ENCODE data around the gene SLC25A29. TPM values are rescaled to one million over a fixed set of nuclear protein-coding genes. Genes with fewer than 3 reads are reported as not detected.
A peak's percentile ranks its signal among the peaks of the same experiment; 100 is the strongest.

Gene SLC25A29
- total and polyA plus RNA-seq, 2 of the 8 experiments (the other 6 are each of a cell fraction or from before 2014, with no cell fraction given), result 135 to 177 TPM

DNA sequence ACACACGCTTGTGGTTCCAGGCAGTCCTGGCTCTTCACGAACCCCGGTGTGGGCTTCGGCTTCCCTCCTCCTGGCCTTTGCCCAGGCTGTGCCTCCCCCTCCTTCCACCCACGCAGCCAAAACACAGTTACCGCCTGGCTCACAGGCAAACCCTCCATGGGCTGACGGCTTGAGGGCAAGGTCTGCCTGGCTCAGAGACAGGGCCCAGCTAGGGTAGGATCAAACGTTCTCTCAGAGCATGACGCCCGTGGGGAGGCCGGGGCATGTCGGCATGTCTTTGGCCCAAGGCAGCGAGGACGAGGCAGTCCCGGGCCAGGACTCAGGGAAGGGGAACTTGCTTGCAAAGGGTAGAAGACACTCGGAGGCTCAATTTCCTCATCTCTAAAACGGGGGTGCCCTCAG, 19.0 kb upstream of the SLC25A29 start:
- H3K4ac ChIP-seq (replicated peaks; ENCODE audit: insufficient read length, low read depth, low read length), result no peak overlapping the region
- no peaks in the 10 kb centered on the region for H3K27me3 ChIP-seq (replicated peaks in 1 of 4; ENCODE audit: control insufficient read depth in 3 of 4, extremely low read depth in 1 of 4, insufficient read depth in 3 of 4, low read length in 3 of 4)
- ChIA-PET CTCF (ENCODE audit: partially characterized antibody) (no interaction called here), POLR2A (ENCODE audit: partially characterized antibody) (interaction anchor here (1.9 kb wide), 1 partner anchor 10 kb away, joined by 6 read pairs; no protein-coding TSS in a partner anchor)
- no peak overlapping the region for H2BK15ac ChIP-seq (ENCODE audit: low read length)
- H3K9me3 ChIP-seq (ENCODE audit: insufficient read depth in 2 of 2, low read depth in 1 of 2, low read length in 1 of 2), result no peaks in the 10 kb centered on the region
- H3K23me2 ChIP-seq (ENCODE audit: low read depth, low read length), result no peaks in the 10 kb centered on the region; the same call in 1 of the 2 replicates
- no peak overlapping the region for H2BK20ac ChIP-seq (ENCODE audit: low read length)
- no peak overlapping the region for H3K18ac ChIP-seq (ENCODE audit: extremely low read depth, low read length)
- TF ChIP-seq JUN (IDR thresholded peaks at IDR 0.05; ENCODE audit: low read depth, low read length), result no peak
- TF ChIP-seq KDM4A (IDR thresholded peaks at IDR 0.05; ENCODE audit: low read depth, low read length, severe bottlenecking), result no peak
- no peak for TF ChIP-seq GTF2F1 (IDR thresholded peaks at IDR 0.05; ENCODE audit: borderline replicate concordance, low read depth, low read length)
- TF ChIP-seq SIRT6 (IDR thresholded peaks at IDR 0.05; ENCODE audit: low read length), result no peak
- no peak for TF ChIP-seq EP300 (IDR thresholded peaks at IDR 0.05; ENCODE audit: borderline replicate concordance in 1 of 2, low read depth in 2 of 2, low read length in 2 of 2)
- TF ChIP-seq RNF2 (IDR thresholded peaks at IDR 0.05; ENCODE audit: borderline replicate concordance, low read depth, low read length, missing control alignments, poor library complexity, severe bottlenecking), result no peak
- TF ChIP-seq FOSL1 (IDR thresholded peaks at IDR 0.05; ENCODE audit: insufficient read depth, low read depth, low read length), result no peak
- TF ChIP-seq KDM1A (IDR thresholded peaks at IDR 0.05; ENCODE audit: borderline replicate concordance, low read length), result no peak
- no peak for TF ChIP-seq PHF8 (conservative IDR thresholded peaks at IDR 0.05; ENCODE audit: low read depth, low read length)
- TF ChIP-seq ATF3 (IDR thresholded peaks at IDR 0.05; ENCODE audit: insufficient read depth, low read depth, low read length), result no peak
- H4K5ac ChIP-seq (ENCODE audit: insufficient read length, low read depth, low read length), result no peak overlapping the region
- no peak for DNase-seq (ENCODE audit: low read depth in 1 of 2, low spot score in 2 of 2)
- no peak overlapping the region for H2AFZ ChIP-seq (ENCODE audit: low read length)
- no peak overlapping the region for H2AK5ac ChIP-seq (ENCODE audit: low read depth, low read length)
- no peak overlapping the region for H3K27ac ChIP-seq (ENCODE audit: low read depth, low read length)
- H3K79me2 ChIP-seq (ENCODE audit: control insufficient read depth in 1 of 2, insufficient read depth in 2 of 2, low read length in 2 of 2), result no peaks in the 10 kb centered on the region
- H4K20me1 ChIP-seq (replicated peaks in 1 of 2; ENCODE audit: control insufficient read depth in 1 of 2, insufficient read depth in 2 of 2, low read length in 2 of 2), result no peaks in the 10 kb centered on the region
- H4K91ac ChIP-seq (replicated peaks; ENCODE audit: insufficient read length, low read length), result no peak overlapping the region
- H3K4me3 ChIP-seq (ENCODE audit: extremely low read depth in 1 of 4, insufficient read depth in 2 of 4, low read depth in 3 of 4, low read length in 4 of 4), result no peak overlapping the region
- H3K14ac ChIP-seq (ENCODE audit: insufficient read length), result no peak overlapping the region
- H3K56ac ChIP-seq (replicated peaks; ENCODE audit: insufficient read length, low read depth, low read length), result no peak overlapping the region
- no peak for FAIRE-seq
- H2BK5ac ChIP-seq (ENCODE audit: low read depth, low read length), result no peak overlapping the region
- H3K9ac ChIP-seq (replicated peaks in 1 of 4; ENCODE audit: extremely low read depth in 1 of 4, low read depth in 3 of 4, low read length in 3 of 4), result no peak overlapping the region
- H4K8ac ChIP-seq (ENCODE audit: extremely low read depth, insufficient read depth, low read length), result peak overlapping the region; percentile 43
- no peak overlapping the region for H2BK120ac ChIP-seq (replicated peaks; ENCODE audit: low read depth, low read length)
- H3K4me2 ChIP-seq (ENCODE audit: insufficient read depth in 1 of 2, low read depth in 2 of 2, low read length in 2 of 2), result no peak overlapping the region
- H3K4me1 ChIP-seq (replicated peaks in 1 of 4; ENCODE audit: control insufficient read depth in 3 of 4, insufficient read depth in 4 of 4, low read length in 3 of 4), result peaks cover 0 to under 1% (median 0%) of the 10 kb centered on the region in 4 experiments; a peak in 1 of 7 replicates
- no peak overlapping the region for H3K23ac ChIP-seq (ENCODE audit: insufficient read length)
- 89% methylated on average over 15 of the region's 17 CpGs; no CpG with 5 or more reads in 1 of the 2 experiments for WGBS, 2 experiments (ENCODE audit: extremely low coverage in 1 of 2, insufficient coverage in 1 of 2, insufficient read length in 1 of 2, insufficient replicate concordance in 2 of 2, low coverage in 1 of 2, low lambda C conversion rate in 2 of 2, missing lambda C conversion rate in 1 of 2)
- no peaks in the 10 kb centered on the region for H3K79me1 ChIP-seq (ENCODE audit: low read depth, low read length)
- no peaks in the 10 kb centered on the region for H3K36me3 ChIP-seq (ENCODE audit: control insufficient read depth in 2 of 4, insufficient read depth in 4 of 4, low read length in 3 of 4)
- H2BK12ac ChIP-seq (ENCODE audit: low read depth, low read length), result no peak overlapping the region

Measured in H1 (cell line).